Measurements from ENCODE around the gene KCNK10.

Gene KCNK10

DNA sequence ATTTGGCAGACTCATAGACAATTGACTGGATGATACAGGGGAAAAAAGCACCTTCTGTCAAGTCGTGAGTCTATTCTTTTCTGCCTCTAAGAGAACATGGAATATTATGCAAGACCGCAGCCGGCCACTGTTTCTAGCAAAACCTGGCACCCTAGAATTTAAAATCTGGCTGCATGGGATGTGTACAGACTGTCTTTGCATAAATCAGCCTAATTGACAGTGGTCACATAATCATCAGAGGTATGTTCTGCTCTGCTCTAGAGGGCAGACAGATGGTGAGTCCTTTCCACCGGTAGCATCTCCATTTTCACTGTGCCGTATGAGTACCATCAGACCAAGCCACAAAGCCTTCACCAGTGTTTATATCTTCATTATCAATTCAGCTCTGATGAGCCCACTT lies 80.6 kb downstream of the KCNK10 start:
- no peak for DNase-seq
- intact Hi-C loops (cut with DNase I; ENCODE audit: low total_unique reads) = no loop called here
- TF ChIP-seq, protein P1, sequence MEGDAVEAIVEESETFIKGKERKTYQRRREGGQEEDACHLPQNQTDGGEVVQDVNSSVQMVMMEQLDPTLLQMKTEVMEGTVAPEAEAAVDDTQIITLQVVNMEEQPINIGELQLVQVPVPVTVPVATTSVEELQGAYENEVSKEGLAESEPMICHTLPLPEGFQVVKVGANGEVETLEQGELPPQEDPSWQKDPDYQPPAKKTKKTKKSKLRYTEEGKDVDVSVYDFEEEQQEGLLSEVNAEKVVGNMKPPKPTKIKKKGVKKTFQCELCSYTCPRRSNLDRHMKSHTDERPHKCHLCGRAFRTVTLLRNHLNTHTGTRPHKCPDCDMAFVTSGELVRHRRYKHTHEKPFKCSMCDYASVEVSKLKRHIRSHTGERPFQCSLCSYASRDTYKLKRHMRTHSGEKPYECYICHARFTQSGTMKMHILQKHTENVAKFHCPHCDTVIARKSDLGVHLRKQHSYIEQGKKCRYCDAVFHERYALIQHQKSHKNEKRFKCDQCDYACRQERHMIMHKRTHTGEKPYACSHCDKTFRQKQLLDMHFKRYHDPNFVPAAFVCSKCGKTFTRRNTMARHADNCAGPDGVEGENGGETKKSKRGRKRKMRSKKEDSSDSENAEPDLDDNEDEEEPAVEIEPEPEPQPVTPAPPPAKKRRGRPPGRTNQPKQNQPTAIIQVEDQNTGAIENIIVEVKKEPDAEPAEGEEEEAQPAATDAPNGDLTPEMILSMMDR (IDR thresholded peaks at IDR 0.05) = no peak

DNA sequence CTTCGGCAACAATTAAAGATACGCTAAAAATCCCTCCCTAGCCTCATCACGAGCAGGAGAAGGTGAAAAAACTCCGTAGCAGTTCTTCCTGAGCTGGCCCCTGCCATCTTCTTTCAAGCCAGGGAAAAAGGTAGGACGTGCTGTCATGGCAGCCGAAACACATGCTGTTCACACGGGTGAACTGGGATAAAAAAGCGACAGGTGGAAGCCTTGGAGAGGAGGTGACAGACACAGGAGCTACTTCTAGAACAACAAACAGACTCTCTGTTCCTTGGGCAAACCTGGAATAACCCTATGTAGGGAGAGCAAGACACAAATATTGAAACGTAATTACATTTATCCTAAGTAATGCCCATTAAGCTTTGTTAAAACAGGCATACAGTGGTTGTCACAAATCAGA lies 81.3 kb downstream of the KCNK10 start:
- intact Hi-C loops (cut with DNase I; ENCODE audit: low total_unique reads) = no loop called here
- Histone ChIP-seq H3K36me3 (no peaks in the 10 kb centered on the region), H3K27me3 (no peaks in the 10 kb centered on the region), H3K27ac (no peak overlapping the region), H3K4me3 (no peak overlapping the region), H3K4me1 (no peaks in the 10 kb centered on the region), H3K9me3 (no peaks in the 10 kb centered on the region)
- TF ChIP-seq, protein P1 (IDR thresholded peaks at IDR 0.05) = no peak
- DNase-seq = no peak

More for the DNA sequence above, 80.6 kb downstream of the KCNK10 start:
- no peaks in the 10 kb centered on the region for H3K36me3 ChIP-seq
- H3K4me3 ChIP-seq = no peak overlapping the region
- H3K4me1 ChIP-seq = no peaks in the 10 kb centered on the region
- no peak overlapping the region for H3K27ac ChIP-seq
- H3K9me3 ChIP-seq = no peaks in the 10 kb centered on the region
- no peaks in the 10 kb centered on the region for H3K27me3 ChIP-seq

DNA sequence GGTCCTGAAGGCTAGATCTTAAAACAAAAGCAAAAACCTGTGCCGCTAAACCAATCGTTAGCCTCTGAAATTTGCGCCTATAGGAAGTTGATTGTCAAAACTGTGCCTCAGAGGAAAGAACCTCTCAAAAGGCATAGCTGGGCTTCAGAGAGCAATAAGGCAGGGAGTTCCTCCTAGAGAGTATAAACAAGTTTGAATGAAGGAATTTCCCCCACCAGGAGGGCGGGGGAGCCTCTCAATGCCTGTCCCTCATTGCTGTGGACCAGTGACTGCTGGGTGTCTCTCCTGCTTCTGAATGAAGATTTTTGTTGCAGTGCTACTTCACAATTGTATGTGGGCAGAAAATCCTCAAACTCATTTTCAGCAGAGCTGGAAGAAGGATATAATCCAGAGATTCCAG lies 88.6 kb downstream of the KCNK10 start:
- TF ChIP-seq, protein P1 (IDR thresholded peaks at IDR 0.05) = no peak
- no peak overlapping the region for H3K4me3 ChIP-seq
- no peak overlapping the region for H3K27ac ChIP-seq
- no peak for DNase-seq
- no peaks in the 10 kb centered on the region for H3K27me3 ChIP-seq
- H3K36me3 ChIP-seq = no peaks in the 10 kb centered on the region
- intact Hi-C loops (cut with DNase I; ENCODE audit: low total_unique reads) = no loop called here
- H3K9me3 ChIP-seq = no peaks in the 10 kb centered on the region
- H3K4me1 ChIP-seq = no peaks in the 10 kb centered on the region

DNA sequence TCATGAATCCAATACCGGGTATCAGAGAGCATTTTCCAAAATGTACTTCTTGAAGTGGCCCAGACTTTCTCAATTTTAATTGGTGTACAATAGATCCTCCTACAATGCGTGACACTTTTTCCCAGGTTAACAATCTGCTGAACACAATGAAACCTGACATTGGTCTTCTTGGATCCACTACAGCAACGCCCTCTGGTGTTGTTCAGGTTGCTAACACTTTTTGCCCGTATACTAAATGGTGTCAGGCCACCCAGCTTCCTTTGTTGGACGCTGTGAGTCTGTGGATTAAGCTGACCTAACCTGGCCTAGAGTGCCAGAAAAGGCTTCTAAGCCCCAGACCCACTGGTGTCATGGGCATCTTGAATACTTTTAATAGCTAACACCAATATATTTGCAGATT lies 89.2 kb downstream of the KCNK10 start:
- no peak for DNase-seq
- intact Hi-C loops (cut with DNase I; ENCODE audit: low total_unique reads) = no loop called here
- Histone ChIP-seq H3K4me1 (no peaks in the 10 kb centered on the region), H3K27ac (no peak overlapping the region), H3K27me3 (no peaks in the 10 kb centered on the region), H3K9me3 (no peaks in the 10 kb centered on the region), H3K36me3 (no peaks in the 10 kb centered on the region), H3K4me3 (no peak overlapping the region)
- TF ChIP-seq, protein P1 (IDR thresholded peaks at IDR 0.05) = no peak

DNA sequence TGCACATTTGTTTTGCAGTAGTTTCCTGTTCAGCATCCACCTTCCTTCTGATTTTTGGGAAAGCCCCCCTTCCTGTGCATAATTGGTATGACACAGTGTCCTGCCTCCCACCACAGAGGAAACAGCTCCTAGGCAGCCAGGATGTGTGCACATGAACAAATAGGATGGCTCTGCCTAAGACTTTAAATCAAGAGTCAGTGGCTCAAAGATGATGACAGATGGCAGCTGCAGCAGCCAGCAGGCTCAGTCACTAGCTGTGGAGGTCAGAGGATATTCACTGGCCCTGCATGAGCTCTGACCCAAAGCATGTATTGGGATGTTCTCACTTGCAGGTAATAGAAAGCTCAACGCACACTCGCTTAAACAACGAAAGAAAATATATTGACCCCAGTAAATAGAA lies 90.3 kb downstream of the KCNK10 start:
- Histone ChIP-seq H3K9me3 (no peaks in the 10 kb centered on the region), H3K4me3 (no peak overlapping the region), H3K27me3 (no peaks in the 10 kb centered on the region), H3K4me1 (no peaks in the 10 kb centered on the region), H3K27ac (no peak overlapping the region), H3K36me3 (no peaks in the 10 kb centered on the region)
- DNase-seq = no peak
- TF ChIP-seq, protein P1 (IDR thresholded peaks at IDR 0.05) = no peak
- intact Hi-C loops (cut with DNase I; ENCODE audit: low total_unique reads) = no loop called here

DNA sequence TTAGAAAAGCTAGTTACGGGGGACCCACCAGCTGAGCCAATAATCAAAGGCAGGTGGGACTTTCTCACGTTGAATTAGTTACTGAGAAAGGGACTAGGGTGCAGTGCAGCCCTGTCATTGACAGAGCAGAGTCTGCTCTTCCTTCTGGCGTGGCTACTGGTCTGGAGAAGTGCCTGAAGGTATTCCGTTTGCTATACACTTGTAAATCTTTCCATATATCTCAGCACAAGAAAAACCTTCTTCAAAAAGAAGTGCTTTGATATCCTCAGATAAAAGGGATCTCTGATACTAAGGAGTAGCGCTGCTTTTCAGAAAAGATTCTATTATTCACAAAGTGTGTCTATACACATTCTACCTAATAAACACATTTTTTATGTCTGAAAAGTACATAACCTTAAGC lies 91.5 kb downstream of the KCNK10 start:
- TF ChIP-seq, protein P1 (IDR thresholded peaks at IDR 0.05) = no peak
- no peak for DNase-seq
- H3K27me3 ChIP-seq = no peaks in the 10 kb centered on the region

More for the DNA sequence above, 91.5 kb downstream of the KCNK10 start:
- intact Hi-C loops (cut with DNase I; ENCODE audit: low total_unique reads) = no loop called here
- no peak overlapping the region for H3K4me3 ChIP-seq
- H3K9me3 ChIP-seq = no peaks in the 10 kb centered on the region
- no peak overlapping the region for H3K27ac ChIP-seq
- no peaks in the 10 kb centered on the region for H3K36me3 ChIP-seq
- H3K4me1 ChIP-seq = no peaks in the 10 kb centered on the region

All from tibial artery (tissue), 4 donors.